OCI-LY7 (cell line): Measurements from ENCODE around the gene PIP4K2A.

ENCODE experiments used
- EZH2phosphoT487 ChIP-seq: fragments of 200-600 bp; sonication (generic); IDR thresholded peaks from 2 replicates; pipeline ENCODE4 v1.6.1; 2018; ENCODE audit warnings: low read depth, borderline replicate concordance, mild to moderate bottlenecking, mixed run types, antibody characterized with exemption, low read length, moderate library complexity, mixed read lengths
- TF ChIP-seq, protein P1 (sequence below): fragments of 200-600 bp; sonication (generic); conservative IDR thresholded peaks from 2 replicates; pipeline ENCODE4 v1.5.1; 2014; ENCODE audit warnings: mild to moderate bottlenecking, antibody characterized with exemption, low read length, moderate library complexity, mixed read lengths

DNA sequence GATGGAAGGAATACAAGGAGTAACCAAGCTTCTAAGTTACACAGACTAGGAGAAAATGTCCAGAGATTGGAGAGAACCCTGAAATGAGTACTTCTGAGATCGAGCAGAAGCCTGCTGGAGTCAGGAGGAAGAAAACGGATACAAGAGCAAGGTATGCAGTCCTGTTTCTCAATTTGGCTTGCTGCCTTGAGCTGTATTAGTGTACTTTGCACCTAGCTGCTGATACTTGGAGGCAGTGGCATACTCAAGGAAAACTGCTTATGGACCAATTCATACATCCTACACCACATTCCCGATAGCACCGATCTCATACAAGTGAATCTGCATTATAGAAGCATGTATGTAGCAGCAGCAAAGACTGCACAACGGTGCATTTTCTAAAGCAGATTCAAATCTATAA is 14.4 kb downstream of the PIP4K2A start:
- TF ChIP-seq, protein P1, sequence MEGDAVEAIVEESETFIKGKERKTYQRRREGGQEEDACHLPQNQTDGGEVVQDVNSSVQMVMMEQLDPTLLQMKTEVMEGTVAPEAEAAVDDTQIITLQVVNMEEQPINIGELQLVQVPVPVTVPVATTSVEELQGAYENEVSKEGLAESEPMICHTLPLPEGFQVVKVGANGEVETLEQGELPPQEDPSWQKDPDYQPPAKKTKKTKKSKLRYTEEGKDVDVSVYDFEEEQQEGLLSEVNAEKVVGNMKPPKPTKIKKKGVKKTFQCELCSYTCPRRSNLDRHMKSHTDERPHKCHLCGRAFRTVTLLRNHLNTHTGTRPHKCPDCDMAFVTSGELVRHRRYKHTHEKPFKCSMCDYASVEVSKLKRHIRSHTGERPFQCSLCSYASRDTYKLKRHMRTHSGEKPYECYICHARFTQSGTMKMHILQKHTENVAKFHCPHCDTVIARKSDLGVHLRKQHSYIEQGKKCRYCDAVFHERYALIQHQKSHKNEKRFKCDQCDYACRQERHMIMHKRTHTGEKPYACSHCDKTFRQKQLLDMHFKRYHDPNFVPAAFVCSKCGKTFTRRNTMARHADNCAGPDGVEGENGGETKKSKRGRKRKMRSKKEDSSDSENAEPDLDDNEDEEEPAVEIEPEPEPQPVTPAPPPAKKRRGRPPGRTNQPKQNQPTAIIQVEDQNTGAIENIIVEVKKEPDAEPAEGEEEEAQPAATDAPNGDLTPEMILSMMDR = no peak
- no peak for TF ChIP-seq EZH2phosphoT487
